Neuronal stem cell (in vitro differentiated cells): ENCODE results near the gene THYN1.
"Not testable (repeated sequence)": the region's sequence is repeated elsewhere in the genome, so short reads cannot be mapped to it uniquely, and the experiment has no call there.

Experiments used
- DNase-seq: peaks from one replicate; pipeline ENCODE4 v3.0.0-alpha.2; 2013; ENCODE audit warnings: low spot score
- H2AFZ ChIP-seq: one replicate; pipeline ENCODE4 v1.6.1; 2013; ENCODE audit warnings: mild to moderate bottlenecking, low read length, inconsistent platforms
- H2AK5ac ChIP-seq: 2 replicates; pipeline ENCODE4 v1.6.1; 2013; ENCODE audit warnings: low read depth, mild to moderate bottlenecking, inconsistent platforms, low read length, moderate library complexity, mixed read lengths
- H2BK120ac ChIP-seq: 2 replicates; pipeline ENCODE4 v1.6.1; 2013; ENCODE audit warnings: low read depth, mild to moderate bottlenecking, inconsistent platforms, low read length, moderate library complexity, mixed read lengths
- H2BK12ac ChIP-seq: one replicate; pipeline ENCODE4 v1.6.1; 2013; ENCODE audit warnings: low read length, inconsistent platforms
- H2BK15ac ChIP-seq: 2 replicates; pipeline ENCODE4 v1.6.1; 2013; ENCODE audit warnings: mild to moderate bottlenecking, low read length, inconsistent platforms, mixed read lengths
- H2BK5ac ChIP-seq: one replicate; pipeline ENCODE4 v1.6.1; 2013; ENCODE audit warnings: inconsistent platforms, mild to moderate bottlenecking, low read length, moderate library complexity
- H3K14ac ChIP-seq: one replicate; pipeline ENCODE4 v1.6.1; 2013; ENCODE audit warnings: low read length, inconsistent platforms
- H3K18ac ChIP-seq: 2 replicates; pipeline ENCODE4 v1.6.1; 2013; ENCODE audit warnings: low read length, inconsistent platforms
- H3K23ac ChIP-seq: 2 replicates; pipeline ENCODE4 v1.6.1; 2013; ENCODE audit warnings: low read depth, mild to moderate bottlenecking, mixed read lengths, low read length, inconsistent platforms; ENCODE audit not compliant: poor library complexity
- H3K27ac ChIP-seq: replicated peaks from 3 replicates; pipeline ENCODE4 v1.5.1; 2013; ENCODE audit warnings: low read length, inconsistent platforms
- H3K27me3 ChIP-seq, 3 experiments: 2 replicates each; pipeline ENCODE4 v1.6.1; 2013; ENCODE audit warnings: low read length in 3 of 3, mild to moderate bottlenecking in 2 of 3, inconsistent platforms in 1 of 3, low read depth in 1 of 3, mixed read lengths in 1 of 3, moderate library complexity in 1 of 3; ENCODE audit not compliant: control insufficient read depth in 3 of 3, insufficient read depth in 3 of 3
- H3K36me3 ChIP-seq, 2 donors: replicated peaks in 1 of 2; 2 replicates each; pipeline ENCODE4 v1.6.1; 2013; ENCODE audit warnings: low read length in 2 of 2; ENCODE audit not compliant: control insufficient read depth in 2 of 2, insufficient read depth in 2 of 2
- H3K4ac ChIP-seq: 2 replicates; pipeline ENCODE4 v1.6.1; 2013; ENCODE audit warnings: inconsistent platforms, mild to moderate bottlenecking, low read length, moderate library complexity
- H3K4me1 ChIP-seq, 2 donors: 1 replicate in 1 of 2; 2 replicates in 1 of 2; pipeline ENCODE4 v1.6.1; 2013; ENCODE audit warnings: low read length in 2 of 2, low read depth in 1 of 2; ENCODE audit not compliant: control insufficient read depth in 2 of 2, insufficient read depth in 1 of 2
- H3K4me2 ChIP-seq: one replicate; pipeline ENCODE4 v1.6.1; 2013; ENCODE audit warnings: mild to moderate bottlenecking, low read length, inconsistent platforms; ENCODE audit not compliant: insufficient read depth, poor library complexity, severe bottlenecking
- H3K4me3 ChIP-seq, 2 donors: 2 replicates each; pipeline ENCODE4 v1.5.1; 2013; ENCODE audit warnings: low read length in 2 of 2, mild to moderate bottlenecking in 2 of 2, inconsistent platforms in 1 of 2, moderate library complexity in 1 of 2
- H3K79me1 ChIP-seq: one replicate; pipeline ENCODE4 v1.6.1; 2013; ENCODE audit warnings: low read depth, mild to moderate bottlenecking, inconsistent platforms, low read length, moderate library complexity
- H3K9ac ChIP-seq: one replicate; pipeline ENCODE4 v1.6.1; 2013; ENCODE audit warnings: mild to moderate bottlenecking, low read depth, low read length, inconsistent platforms; ENCODE audit not compliant: poor library complexity
- H3K9me3 ChIP-seq, 2 donors: replicated peaks in 1 of 2; 2 replicates each; pipeline versions ENCODE3 to v1.6.1; 2013; ENCODE audit warnings: low read length in 2 of 2, mild to moderate bottlenecking in 2 of 2, inconsistent platforms in 1 of 2, low read depth in 1 of 2, mixed read lengths in 1 of 2, moderate library complexity in 1 of 2; ENCODE audit not compliant: control insufficient read depth in 2 of 2, insufficient read depth in 1 of 2
- H4K8ac ChIP-seq: one replicate; pipeline ENCODE4 v1.6.1; 2013; ENCODE audit warnings: low read depth, mild to moderate bottlenecking, inconsistent platforms, low read length, moderate library complexity
- H4K91ac ChIP-seq: one replicate; pipeline ENCODE4 v1.6.1; 2013; ENCODE audit warnings: low read length, low read depth, mild to moderate bottlenecking, inconsistent platforms; ENCODE audit not compliant: poor library complexity
- WGBS, 2 donors: extraction: QIAGEN DNeasy Blood & Tissue Kit; methylation state at CpG; one replicate each; pipeline ENCODE4 v1.1.7; 2013; ENCODE audit warnings: missing lambda C conversion rate in 2 of 2, mixed read lengths in 1 of 2; ENCODE audit not compliant: insufficient read length in 2 of 2, insufficient replicate concordance in 1 of 2; ENCODE audit errors: extremely low coverage in 2 of 2; 5-methylcytosine and 5-hydroxymethylcytosine counted together

The THYN1 gene

DNA sequence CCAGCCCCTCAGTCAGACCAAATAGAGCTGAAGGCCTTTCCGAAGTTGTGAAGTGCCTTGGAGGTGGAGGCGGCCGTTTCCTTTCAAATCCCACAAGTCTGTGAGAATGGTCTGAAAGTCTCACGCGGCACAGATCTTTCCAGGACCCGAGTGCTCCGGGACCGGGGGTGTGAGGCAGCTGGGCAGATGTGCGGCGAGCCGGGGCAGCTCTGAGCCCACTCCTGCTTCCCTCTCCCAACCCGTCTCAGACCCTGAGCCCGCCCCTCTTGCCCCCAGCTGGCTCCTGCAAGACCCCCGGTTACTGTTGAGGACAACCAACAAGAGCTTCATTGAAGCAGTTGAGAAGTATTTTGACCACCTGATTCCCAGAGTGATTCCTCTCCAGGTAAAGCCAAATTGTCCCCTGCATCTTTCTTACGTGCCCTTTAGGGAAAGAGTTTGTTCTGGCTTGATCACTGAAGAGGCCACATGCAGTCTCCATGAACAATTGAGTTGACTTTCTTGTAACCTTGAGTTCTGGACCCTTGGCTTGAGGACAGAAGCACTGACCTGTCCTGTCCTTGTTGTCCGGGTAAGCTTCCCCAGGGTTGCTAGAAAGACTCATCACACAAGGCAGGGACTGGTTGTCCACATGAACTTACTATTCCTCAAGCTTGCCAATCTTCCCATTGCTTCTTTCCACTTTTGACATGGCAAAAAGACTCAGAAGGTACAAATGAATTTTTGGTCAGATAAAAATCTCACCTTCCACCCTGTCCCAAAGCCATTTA, 30.5 kb upstream of the THYN1 start:
- Histone ChIP-seq H2AFZ (no peak overlapping the region), H2AK5ac (no peak overlapping the region), H2BK12ac (no peak overlapping the region), H2BK15ac (no peak overlapping the region), H3K18ac (no peak overlapping the region), H3K27ac (no peak overlapping the region), H3K14ac (no peak overlapping the region), H3K9ac (no peak overlapping the region), H3K4me3 (no peak overlapping the region), H3K23ac (no peak overlapping the region), H3K9me3 (peaks cover 0 to 2% of the 10 kb centered on the region in 2 donors), H3K36me3 (no peaks in the 10 kb centered on the region), H3K4ac (no peak overlapping the region), H3K4me2 (no peak overlapping the region), H2BK120ac (no peak overlapping the region), H2BK5ac (no peak overlapping the region), H4K91ac (no peak overlapping the region), H3K79me1 (no peaks in the 10 kb centered on the region), H3K4me1 (no peaks in the 10 kb centered on the region), H4K8ac (no peak overlapping the region), H3K27me3 (peaks cover 0 to 50% (median 0%) of the 10 kb centered on the region in 3 experiments)
- WGBS, 2 donors = no CpG with 5 or more reads among the region's 16 CpGs
- DNase-seq = no peak

DNA sequence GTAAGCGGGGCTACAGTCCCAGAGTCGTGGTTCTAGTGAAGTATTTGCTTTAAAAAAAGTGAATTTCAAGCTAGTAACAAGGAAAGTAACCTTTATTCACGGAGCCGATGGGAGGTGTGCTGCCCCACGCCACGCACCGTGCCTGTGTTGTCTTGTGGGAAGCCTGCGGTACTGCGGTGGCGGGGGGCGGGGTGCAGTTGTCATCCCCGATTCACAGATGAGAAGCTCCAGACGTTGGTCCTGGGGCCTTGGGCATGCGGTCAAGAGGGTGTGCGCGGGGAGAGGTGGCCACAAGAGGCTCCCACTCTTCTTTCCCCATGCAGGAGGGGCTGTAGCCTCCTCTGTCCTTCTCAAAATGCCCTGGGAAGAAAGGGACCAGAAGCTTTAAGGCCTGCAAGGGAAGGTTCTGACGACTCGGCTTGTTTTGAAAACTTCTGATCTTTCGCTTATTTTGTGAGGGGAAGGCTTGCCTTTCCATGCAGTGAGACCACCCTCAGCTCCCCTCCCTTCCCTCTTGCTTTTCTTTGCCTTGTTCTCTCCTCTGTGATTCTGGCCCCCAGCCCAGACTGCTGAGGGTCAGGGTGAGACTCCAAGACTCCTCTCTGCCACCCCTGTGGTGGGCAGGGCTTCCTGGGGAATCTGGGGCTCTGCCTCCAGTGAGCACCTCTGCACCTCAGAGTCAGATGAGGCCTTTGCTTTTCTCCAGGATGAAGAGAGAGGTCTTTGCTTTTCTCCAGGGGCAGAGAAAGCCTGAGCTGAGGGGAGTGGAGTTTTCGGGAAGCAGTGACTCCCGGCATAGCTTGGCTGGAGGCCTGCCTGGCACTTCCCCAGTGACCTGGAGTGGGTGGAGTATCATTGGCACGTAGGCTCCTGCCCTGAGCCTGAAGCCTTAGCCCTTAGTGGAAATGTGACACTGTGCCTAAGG, 29.2 kb upstream of the THYN1 start:
- Histone ChIP-seq H3K23ac (peak overlapping the region; percentile 65), H3K79me1 (no peaks in the 10 kb centered on the region), H3K14ac (no peak overlapping the region), H3K4me3 (no peak overlapping the region), H2BK12ac (peak overlapping the region; percentile 10), H2AK5ac (no peak overlapping the region), H3K36me3 (no peaks in the 10 kb centered on the region), H2BK120ac (no peak overlapping the region), H3K4me2 (no peak overlapping the region), H2BK5ac (peak overlapping the region; percentile 66), H2BK15ac (no peak overlapping the region), H4K91ac (no peak overlapping the region), H3K4me1 (no peaks in the 10 kb centered on the region), H3K9ac (no peak overlapping the region), H3K27ac (no peak overlapping the region), H2AFZ (no peak overlapping the region), H3K18ac (no peak overlapping the region), H3K9me3 (peaks cover 2 to 14% of the 10 kb centered on the region in 2 donors), H3K27me3 (peaks cover 5 to 55% (median 10%) of the 10 kb centered on the region in 3 experiments), H4K8ac (no peak overlapping the region), H3K4ac (no peak overlapping the region)
- no peak for DNase-seq
- WGBS, 2 donors = no CpG with 5 or more reads among the region's 22 CpGs

DNA sequence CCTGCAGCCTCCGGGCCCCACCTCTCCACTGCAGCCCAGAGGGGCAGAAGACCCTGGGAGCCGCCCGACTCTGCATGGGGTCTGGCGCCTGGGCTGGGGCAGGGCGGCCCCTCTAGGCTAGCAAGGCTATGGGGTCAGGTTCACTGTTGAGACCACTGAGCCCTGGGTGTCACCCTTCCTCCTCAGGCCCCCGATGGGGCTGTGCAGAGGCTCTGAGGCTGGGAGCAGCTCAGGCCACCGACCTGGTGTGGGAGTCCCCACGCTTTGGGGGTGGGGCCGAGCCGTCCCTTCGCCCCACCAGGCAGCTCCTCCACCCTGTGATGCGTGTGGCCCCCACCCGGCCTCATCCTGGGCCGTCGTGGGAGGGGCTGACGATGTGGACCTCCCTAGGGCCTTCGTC, 28.5 kb upstream of the THYN1 start:
- H3K27me3 ChIP-seq = peaks cover 12 to 62% (median 18%) of the 10 kb centered on the region in 3 experiments
- H2AFZ ChIP-seq, H3K9ac ChIP-seq, H2BK5ac ChIP-seq, H2AK5ac ChIP-seq, DNase-seq, H3K4me1 ChIP-seq, H3K23ac ChIP-seq, H3K14ac ChIP-seq, H3K79me1 ChIP-seq, H4K91ac ChIP-seq, H3K4ac ChIP-seq, H3K4me3 ChIP-seq, H2BK12ac ChIP-seq, H2BK120ac ChIP-seq, H4K8ac ChIP-seq, H2BK15ac ChIP-seq, H3K4me2 ChIP-seq, H3K27ac ChIP-seq, H3K36me3 ChIP-seq, H3K18ac ChIP-seq: not testable (repeated sequence)
- peaks cover 2 to 15% of the 10 kb centered on the region in 2 donors for H3K9me3 ChIP-seq
- no CpG with 5 or more reads among the region's 17 CpGs for WGBS, 2 donors

DNA sequence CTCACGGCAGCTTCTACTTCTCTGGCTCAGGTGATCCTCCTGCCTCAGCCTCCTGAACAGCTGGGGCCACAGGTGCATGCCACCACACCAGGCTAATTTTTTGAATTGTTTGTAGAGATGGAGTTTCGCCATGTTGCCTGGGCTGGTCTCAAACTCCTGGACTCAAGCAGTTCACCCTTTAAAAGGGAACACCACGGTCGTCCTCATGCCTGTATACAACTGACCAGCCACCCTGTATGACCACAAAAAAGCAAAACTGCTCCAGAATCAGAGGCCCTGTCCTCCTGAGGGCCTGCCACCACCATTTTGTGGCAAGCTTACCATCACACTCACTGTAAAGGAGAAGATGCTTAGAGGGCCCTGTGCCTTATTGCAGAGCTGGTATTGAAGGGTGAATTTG, 25.2 kb upstream of the THYN1 start:
- H4K91ac ChIP-seq = no peak overlapping the region
- no peak overlapping the region for H3K9ac ChIP-seq
- no peak overlapping the region for H2AFZ ChIP-seq
- H3K18ac ChIP-seq = no peak overlapping the region
- no peak overlapping the region for H2BK120ac ChIP-seq
- no peak overlapping the region for H3K14ac ChIP-seq
- no peak overlapping the region for H3K4me3 ChIP-seq
- peaks cover 2 to 11% of the 10 kb centered on the region in 2 donors for H3K4me1 ChIP-seq
- no peak overlapping the region for H4K8ac ChIP-seq
- no peaks in the 10 kb centered on the region for H3K36me3 ChIP-seq
- WGBS, 2 donors = no CpG with 5 or more reads among the region's 4 CpGs
- H3K4ac ChIP-seq = no peak overlapping the region
- H3K79me1 ChIP-seq = no peaks in the 10 kb centered on the region
- H2BK15ac ChIP-seq = no peak overlapping the region
- no peak for DNase-seq
- no peak overlapping the region for H2BK5ac ChIP-seq
- peaks cover 22 to 85% (median 45%) of the 10 kb centered on the region in 3 experiments for H3K27me3 ChIP-seq
- H3K23ac ChIP-seq = no peak overlapping the region
- peaks cover 2 to 15% of the 10 kb centered on the region in 2 donors for H3K9me3 ChIP-seq
- no peak overlapping the region for H3K27ac ChIP-seq
- no peak overlapping the region for H2BK12ac ChIP-seq
- no peak overlapping the region for H2AK5ac ChIP-seq
- no peak overlapping the region for H3K4me2 ChIP-seq
